ENCODE data around the gene FPR1. TPM values are rescaled to one million over a fixed set of nuclear protein-coding genes. Genes with fewer than 3 reads are reported as not detected.

The FPR1 gene
- total and polyA plus RNA-seq, 2 of the 4 experiments (the other 2 are of a cell fraction): not detected

- Histone ChIP-seq H2AK5ac (ENCODE audit: low read depth, low read length) (no peak overlapping the region), H3K4ac (ENCODE audit: low read depth, low read length) (no peak overlapping the region), H3K9ac (ENCODE audit: low read depth, low read length) (no peak overlapping the region), H2AK9ac (replicated peaks; ENCODE audit: low read depth, low read length, poor library complexity) (no peak overlapping the region), H3K4me2 (ENCODE audit: low read depth, low read length) (no peak overlapping the region), H2AFZ (replicated peaks; ENCODE audit: low read length, poor library complexity) (no peak overlapping the region), H3K79me1 (ENCODE audit: low read depth in 1 of 2, low read length in 2 of 2) (no peaks in the 10 kb centered on the region), H3K9me1 (ENCODE audit: insufficient read depth, low read length) (no peaks in the 10 kb centered on the region), H3K4me1 (ENCODE audit: control insufficient read depth, insufficient read depth, low read length) (no peaks in the 10 kb centered on the region), H3K18ac (ENCODE audit: low read depth, low read length) (no peak overlapping the region), H3K23ac (ENCODE audit: low read depth, low read length) (no peak overlapping the region), H3K14ac (replicated peaks; ENCODE audit: low read depth, low read length) (no peak overlapping the region), H4K91ac (ENCODE audit: insufficient read depth, low read depth, low read length) (no peak overlapping the region), H3K9me3 (ENCODE audit: control insufficient read depth, insufficient read depth, low read length) (no peaks in the 10 kb centered on the region), H3K27me3 (ENCODE audit: control insufficient read depth, insufficient read depth, low read length) (no peaks in the 10 kb centered on the region), H2BK120ac (ENCODE audit: low read depth, low read length) (no peak overlapping the region), H2BK20ac (ENCODE audit: low read depth, low read length) (no peak overlapping the region), H2BK5ac (ENCODE audit: low read depth, low read length, poor library complexity, severe bottlenecking) (no peak overlapping the region), H4K5ac (ENCODE audit: low read depth, low read length) (no peak overlapping the region), H3K4me3 (ENCODE audit: insufficient read depth, low read depth, low read length) (no peak overlapping the region), H3K27ac (ENCODE audit: insufficient read depth, low read length) (no peak overlapping the region), H3K36me3 (ENCODE audit: control insufficient read depth, insufficient read depth, low read length) (no peaks in the 10 kb centered on the region), H2BK15ac (ENCODE audit: low read depth, low read length) (no peak overlapping the region), H3K56ac (ENCODE audit: extremely low read depth, insufficient read depth, low read length) (no peak overlapping the region), H4K20me1 (ENCODE audit: insufficient read depth, low read length) (no peaks in the 10 kb centered on the region), H4K8ac (ENCODE audit: low read depth in 2 of 2, low read length in 2 of 2) (no peak overlapping the region)
- dilution Hi-C loops (cut with HindIII; ENCODE audit: low sequenced_read_pairs, unreplicated experiment): no loop called here
- DNase-seq (no peak), ATAC-seq (ENCODE audit: low read depth) (no peak)
- 53% methylated on average over 3 of the region's 5 CpGs; no CpG with 5 or more reads in 1 of the 2 experiments for WGBS, 2 experiments (ENCODE audit: extremely low coverage in 2 of 2, insufficient read length in 1 of 2)
- no TSS peak for BruUV-seq (replicated peaks)
- TF ChIP-seq MAFK (IDR thresholded peaks at IDR 0.05; ENCODE audit: low read depth, low read length) (no peak), FOS (IDR thresholded peaks at IDR 0.05; ENCODE audit: low read depth, low read length) (no peak), CHD1 (IDR thresholded peaks at IDR 0.05; ENCODE audit: low read depth, low read length) (no peak), MAZ (IDR thresholded peaks at IDR 0.05; ENCODE audit: borderline replicate concordance, low read depth, low read length) (no peak), BHLHE40 (IDR thresholded peaks at IDR 0.05; ENCODE audit: low read depth, low read length) (no peak), RFX5 (IDR thresholded peaks at IDR 0.05; ENCODE audit: low read depth, low read length) (no peak), RAD21 (IDR thresholded peaks at IDR 0.05; ENCODE audit: low read length) (no peak), CEBPB (IDR thresholded peaks at IDR 0.05; ENCODE audit: low read depth, low read length) (no peak), POLR2A (IDR thresholded peaks at IDR 0.05; ENCODE audit: low read depth, low read length) (no peak), NFE2L2 (IDR thresholded peaks at IDR 0.05; ENCODE audit: low read depth, low read length) (no peak)
- TF ChIP-seq, protein P1, sequence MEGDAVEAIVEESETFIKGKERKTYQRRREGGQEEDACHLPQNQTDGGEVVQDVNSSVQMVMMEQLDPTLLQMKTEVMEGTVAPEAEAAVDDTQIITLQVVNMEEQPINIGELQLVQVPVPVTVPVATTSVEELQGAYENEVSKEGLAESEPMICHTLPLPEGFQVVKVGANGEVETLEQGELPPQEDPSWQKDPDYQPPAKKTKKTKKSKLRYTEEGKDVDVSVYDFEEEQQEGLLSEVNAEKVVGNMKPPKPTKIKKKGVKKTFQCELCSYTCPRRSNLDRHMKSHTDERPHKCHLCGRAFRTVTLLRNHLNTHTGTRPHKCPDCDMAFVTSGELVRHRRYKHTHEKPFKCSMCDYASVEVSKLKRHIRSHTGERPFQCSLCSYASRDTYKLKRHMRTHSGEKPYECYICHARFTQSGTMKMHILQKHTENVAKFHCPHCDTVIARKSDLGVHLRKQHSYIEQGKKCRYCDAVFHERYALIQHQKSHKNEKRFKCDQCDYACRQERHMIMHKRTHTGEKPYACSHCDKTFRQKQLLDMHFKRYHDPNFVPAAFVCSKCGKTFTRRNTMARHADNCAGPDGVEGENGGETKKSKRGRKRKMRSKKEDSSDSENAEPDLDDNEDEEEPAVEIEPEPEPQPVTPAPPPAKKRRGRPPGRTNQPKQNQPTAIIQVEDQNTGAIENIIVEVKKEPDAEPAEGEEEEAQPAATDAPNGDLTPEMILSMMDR (conservative IDR thresholded peaks at IDR 0.05; ENCODE audit: low read depth, low read length): no peak
- ChIA-PET CTCF (no interaction called here), POLR2A (ENCODE audit: unreplicated experiment) (no interaction called here)
- intact Hi-C loops (cut with micrococcal nuclease): no loop called here
- in situ Hi-C loops (cut with MboI; ENCODE audit: low sequenced_read_pairs): no loop called here
These were observed 14.8 kb upstream of the FPR1 start for GRCh38 chr19:51766461-51766860.
